Epithelial cell of esophagus (primary cell): ENCODE results near the gene CPED1.
"Not testable (repeated sequence)": the region's sequence is repeated elsewhere in the genome, so short reads cannot be mapped to it uniquely, and the experiment has no call there.

ENCODE experiments used
- DNase-seq: peaks from one replicate; pipeline ENCODE4 v3.0.0; 2010; ENCODE audit warnings: low read depth
- H3K4me3 ChIP-seq: 2 replicates; pipeline ENCODE4 v1.5.1; 2011; ENCODE audit warnings: mild to moderate bottlenecking, low read length, control low read depth
- CTCF ChIP-seq: IDR thresholded peaks from 2 replicates; pipeline ENCODE4 v1.5.1; 2011; ENCODE audit warnings: low read depth, mild to moderate bottlenecking, low read length, control low read depth, inconsistent platforms; ENCODE audit not compliant: insufficient read depth; ENCODE audit errors: missing control alignments

Gene CPED1

DNA sequence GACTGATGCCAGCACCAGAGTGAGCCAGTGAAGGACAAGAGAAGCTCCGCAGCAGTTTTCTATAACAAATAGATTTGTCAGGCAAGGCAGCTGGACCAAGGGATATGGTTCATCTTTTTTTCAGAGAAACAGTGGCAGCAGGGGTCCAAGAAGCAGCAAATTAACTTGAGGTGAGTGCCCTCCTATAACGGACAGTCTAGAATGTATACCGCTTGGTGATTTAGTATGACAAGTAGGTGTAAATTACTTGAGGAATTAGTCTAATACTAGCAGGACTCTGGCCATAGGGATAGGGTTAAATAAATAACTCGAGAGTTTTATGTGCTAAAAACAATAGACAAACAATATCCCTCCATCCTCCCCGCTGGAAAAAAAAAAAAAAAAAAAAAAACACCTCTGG lies 187.3 kb downstream of the CPED1 start:
- no peak overlapping the region for H3K4me3 ChIP-seq
- DNase-seq: no peak
- no peak for TF ChIP-seq CTCF

DNA sequence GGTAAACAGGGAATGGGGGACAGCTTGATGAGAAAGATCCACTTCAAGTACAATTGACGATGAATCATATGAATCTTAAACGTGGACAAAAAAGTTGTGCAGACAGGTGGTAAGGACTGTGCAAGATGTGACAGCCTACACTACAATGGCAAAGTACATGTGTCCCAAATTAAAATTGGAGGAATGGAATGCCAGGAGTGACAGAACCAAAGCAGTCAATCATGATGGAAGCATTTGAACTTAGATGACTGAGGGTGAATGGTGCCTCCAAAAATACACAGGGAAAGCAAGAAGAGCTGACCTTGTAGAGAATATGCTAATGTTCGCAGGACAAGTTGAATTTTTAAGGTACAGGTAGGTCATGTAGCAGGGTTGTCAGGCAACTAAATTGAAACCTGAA lies 189.9 kb downstream of the CPED1 start:
- no peak for TF ChIP-seq CTCF
- H3K4me3 ChIP-seq: no peak overlapping the region
- DNase-seq: no peak

GRCh38 chr7:121178869-121179497 lies 190.5 kb downstream of the CPED1 start:
- H3K4me3 ChIP-seq: no peak overlapping the region
- no peak for TF ChIP-seq CTCF

DNA sequence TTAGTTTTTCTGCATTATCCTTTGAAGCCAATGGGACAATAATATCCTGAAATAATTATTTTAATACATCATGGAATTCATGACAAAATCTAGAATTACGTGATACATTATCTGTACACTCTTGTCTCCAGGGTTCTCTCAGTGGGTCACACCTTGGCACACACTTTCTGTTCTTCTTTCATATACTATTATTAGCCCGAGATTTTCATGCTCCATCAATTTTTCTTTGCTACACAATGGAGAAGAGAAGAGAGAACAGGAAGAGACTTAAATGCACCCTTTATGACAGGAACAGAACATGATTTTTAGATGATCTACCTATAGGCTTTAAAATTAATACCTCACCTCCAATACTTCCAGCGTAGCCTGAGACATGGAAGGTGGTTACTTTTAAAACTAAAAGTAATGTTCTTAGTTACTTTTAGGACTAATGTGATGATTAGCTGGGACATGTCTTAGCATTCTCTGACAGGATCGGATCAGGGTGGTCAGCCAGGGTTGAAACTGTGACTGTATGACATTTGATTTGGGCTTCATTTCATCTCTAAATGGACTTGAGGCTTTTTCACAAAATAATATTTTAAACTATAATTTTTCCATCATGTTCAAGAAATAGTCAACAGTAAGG lies 192.0 kb downstream of the CPED1 start:
- no peak for DNase-seq
- H3K4me3 ChIP-seq: no peak overlapping the region
- no peak for TF ChIP-seq CTCF

More at GRCh38 chr7:121178869-121179497, 190.5 kb downstream of the CPED1 start:
- DNase-seq: no peak

- DNase-seq: no peak
- no peak overlapping the region for H3K4me3 ChIP-seq
- TF ChIP-seq CTCF: no peak
Observed at GRCh38 chr7:121181357-121181756, 192.8 kb downstream of the CPED1 start.

DNA sequence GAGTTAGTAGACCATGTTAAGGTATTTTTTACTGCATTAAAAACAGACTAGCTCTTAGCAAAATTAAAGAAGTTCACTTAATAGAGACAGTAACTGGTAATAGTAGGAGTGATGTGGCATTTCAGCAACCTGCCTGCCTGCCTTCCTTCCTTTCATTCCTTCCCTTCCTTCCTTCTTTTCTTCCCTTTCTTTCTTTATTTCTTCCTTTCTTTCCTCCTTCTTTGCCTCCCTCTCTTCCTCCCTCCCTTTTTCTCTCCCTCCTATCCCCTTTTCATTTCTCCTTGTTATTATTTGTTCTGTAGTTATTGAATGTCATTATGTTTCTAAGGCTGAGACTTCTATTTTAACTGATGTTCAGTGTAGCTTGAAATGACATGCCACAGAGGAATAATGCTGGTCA lies 193.8 kb downstream of the CPED1 start:
- TF ChIP-seq CTCF: no peak
- DNase-seq: no peak
- no peak overlapping the region for H3K4me3 ChIP-seq

DNA sequence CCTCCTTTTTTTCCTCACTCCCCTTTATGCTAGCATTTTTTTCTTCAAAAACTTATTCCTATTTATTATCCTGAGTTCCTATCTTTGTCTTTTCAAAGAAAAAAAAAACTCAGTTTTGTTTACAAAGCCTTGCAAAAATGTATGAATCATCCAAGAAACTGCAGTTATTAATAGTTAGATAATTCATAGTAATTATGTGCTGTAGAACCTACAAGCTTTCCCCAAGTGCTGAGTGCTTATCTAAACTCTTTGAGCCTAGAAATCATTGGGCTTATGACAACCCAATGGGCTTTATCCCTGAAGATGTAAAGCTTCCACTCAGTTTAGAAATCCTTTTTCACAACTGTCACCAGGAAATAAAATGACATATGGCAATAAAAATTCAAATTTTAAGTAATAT lies 194.4 kb downstream of the CPED1 start:
- TF ChIP-seq CTCF: no peak
- DNase-seq: no peak
- no peak overlapping the region for H3K4me3 ChIP-seq

DNA sequence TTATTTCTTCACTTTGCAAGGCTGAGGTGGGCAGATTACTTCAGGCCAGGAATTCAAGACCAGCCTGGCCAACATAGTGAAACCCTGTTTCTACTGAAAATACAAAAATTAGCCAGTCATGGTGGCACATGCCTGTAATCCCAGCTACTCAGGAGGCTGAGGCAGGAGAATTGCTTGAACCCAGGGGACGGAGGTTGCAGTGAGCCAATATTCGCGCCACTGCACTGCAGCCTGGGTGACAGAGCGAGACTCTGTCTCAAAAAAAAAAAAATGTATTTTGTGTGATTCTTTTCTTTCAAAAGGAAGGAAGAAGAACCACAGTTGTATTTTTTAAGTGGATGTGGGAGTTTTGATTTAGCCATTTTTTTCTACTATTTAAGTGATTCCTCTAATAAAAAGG lies 195.4 kb downstream of the CPED1 start:
- not testable (repeated sequence) for DNase-seq, H3K4me3 ChIP-seq
